CD4-positive, alpha-beta memory T cell (primary cell): ENCODE measurements around the gene SHISA6. TPM values are rescaled to one million over a fixed set of nuclear protein-coding genes. Genes with fewer than 3 reads are reported as not detected.

Experiments
- CTCF ChIA-PET: fragments of 350-600 bp; sonication (Branson Sonifier 250); formaldehyde crosslinking; loops from one replicate; lab custom pipeline; 2021; ENCODE audit warnings: inconsistent platforms; ENCODE audit not compliant: partially characterized antibody; lab: Charles Lee
- POLR2A ChIA-PET: fragments of 350-600 bp; sonication (Branson Sonifier 250); formaldehyde crosslinking; loops from one replicate; lab custom pipeline; 2021; ENCODE audit not compliant: partially characterized antibody; lab: Charles Lee
- DNase-seq, 5 donors: peaks; one replicate each; pipeline versions ENCODE4 v3.0.0 to v3.0.0-alpha.2; 2020 to 2022; ENCODE audit warnings: mixed read lengths in 1 of 5
- H3K27ac ChIP-seq: one replicate; pipeline ENCODE4 v1.7.0; 2013; ENCODE audit warnings: low read depth, low read length
- H3K27me3 ChIP-seq: 2 replicates; pipeline ENCODE4 v1.7.0; 2013; ENCODE audit warnings: mild to moderate bottlenecking, low read length, moderate library complexity; ENCODE audit not compliant: insufficient read depth
- H3K36me3 ChIP-seq: 2 replicates; pipeline ENCODE4 v1.7.0; 2013; ENCODE audit warnings: mild to moderate bottlenecking, low read length, moderate library complexity; ENCODE audit not compliant: insufficient read depth
- H3K4me1 ChIP-seq: 2 replicates; pipeline ENCODE4 v1.7.0; 2013; ENCODE audit warnings: mild to moderate bottlenecking, low read length, moderate library complexity; ENCODE audit not compliant: insufficient read depth
- H3K4me3 ChIP-seq, 2 donors: one replicate each; pipeline ENCODE4 v1.7.0; 2013; ENCODE audit warnings: low read length in 2 of 2, mild to moderate bottlenecking in 1 of 2
- H3K9me3 ChIP-seq, 2 donors: one replicate each; pipeline ENCODE4 v1.7.0; 2013; ENCODE audit warnings: low read length in 2 of 2, control low read depth in 1 of 2; ENCODE audit not compliant: control insufficient read depth in 1 of 2
- H3K27ac Mint-ChIP-seq, 7 donors: one replicate each; pipeline ENCODE4 v1.8.0; 2020 to 2021; ENCODE audit warnings: mixed read lengths in 7 of 7, mild to moderate bottlenecking in 6 of 7, inconsistent platforms in 3 of 7, moderate library complexity in 3 of 7
- H3K27me3 Mint-ChIP-seq, 2 donors: one replicate each; pipeline ENCODE4 v1.8.0; 2020 to 2021; ENCODE audit warnings: mixed read lengths in 2 of 2
- H3K36me3 Mint-ChIP-seq, 2 donors: one replicate each; pipeline ENCODE4 v1.8.0; 2020 to 2021; ENCODE audit warnings: mixed read lengths in 2 of 2, inconsistent platforms in 1 of 2, mild to moderate bottlenecking in 1 of 2
- H3K4me1 Mint-ChIP-seq, 4 donors: one replicate each; pipeline ENCODE4 v1.8.0; 2020 to 2021; ENCODE audit warnings: mixed read lengths in 4 of 4, mild to moderate bottlenecking in 1 of 4
- H3K4me3 Mint-ChIP-seq, 8 donors: one replicate each; pipeline ENCODE4 v1.8.0; 2020 to 2021; ENCODE audit warnings: mixed read lengths in 8 of 8, mild to moderate bottlenecking in 7 of 8, moderate library complexity in 6 of 8, inconsistent platforms in 3 of 8
- H3K9me3 Mint-ChIP-seq, 8 donors: one replicate each; pipeline ENCODE4 v1.8.0; 2020 to 2021; ENCODE audit warnings: mixed read lengths in 8 of 8, mild to moderate bottlenecking in 5 of 8, inconsistent platforms in 3 of 8, moderate library complexity in 1 of 8
- intact Hi-C: fragments of 100-400 bp; cut with micrococcal nuclease; formaldehyde crosslinking; loops from one replicate; pipeline ENCODE4 v1.15.1; 2023
- polyA plus RNA-seq, 2 donors: library from polyadenylated mRNA; unstranded; fragments of 300-500 nt; fragmentation: Illumina TruSeq; gene quantifications; one replicate each; pipeline ENCODE4 v1.2.3, GENCODE V29; 2021
- total RNA-seq, 2 experiments: library from RNA; stranded (reverse); gene quantifications; one replicate each; pipeline ENCODE4 v1.2.3, GENCODE V29; 2021

Gene SHISA6
- total and polyA plus RNA-seq, 4 experiments from 2014 or later: not detected

DNA sequence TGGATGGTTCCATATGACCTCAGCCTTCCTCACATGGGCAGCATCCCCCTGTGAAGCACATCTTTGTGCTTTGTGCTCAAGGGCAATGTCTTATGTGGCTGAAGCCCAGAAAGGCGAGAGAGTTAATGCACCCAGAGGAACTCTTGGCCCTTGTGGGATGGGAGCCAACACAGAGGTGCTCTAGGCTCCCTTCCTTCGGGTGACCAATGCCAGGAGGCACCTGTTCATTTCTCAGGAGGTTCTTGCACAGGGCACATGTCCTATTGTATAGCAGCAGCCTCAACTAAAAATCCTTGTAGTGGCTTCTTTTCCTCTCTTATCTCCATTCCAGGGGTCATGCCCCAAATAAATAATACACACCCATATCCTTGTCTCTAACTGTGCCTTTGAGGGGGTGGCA lies 273.6 kb downstream of the SHISA6 start:
- H3K27ac ChIP-seq: no peak overlapping the region
- Mint-ChIP-seq H3K27ac (no peak overlapping the region), H3K9me3 (peaks cover 0 to 9% (median 0%) of the 10 kb centered on the region in 8 donors), H3K27me3 (peaks cover 0 to 1% of the 10 kb centered on the region in 2 donors), H3K4me3 (no peak overlapping the region), H3K4me1 (no peaks in the 10 kb centered on the region), H3K36me3 (no peaks in the 10 kb centered on the region)
- intact Hi-C loops: no loop called here
- ChIA-PET CTCF (no interaction called here), POLR2A (no interaction called here)
- H3K27me3 ChIP-seq: no peaks in the 10 kb centered on the region
- no peak for DNase-seq
- H3K9me3 ChIP-seq: no peaks in the 10 kb centered on the region
- H3K36me3 ChIP-seq: no peaks in the 10 kb centered on the region
- H3K4me3 ChIP-seq: no peak overlapping the region
- no peaks in the 10 kb centered on the region for H3K4me1 ChIP-seq

DNA sequence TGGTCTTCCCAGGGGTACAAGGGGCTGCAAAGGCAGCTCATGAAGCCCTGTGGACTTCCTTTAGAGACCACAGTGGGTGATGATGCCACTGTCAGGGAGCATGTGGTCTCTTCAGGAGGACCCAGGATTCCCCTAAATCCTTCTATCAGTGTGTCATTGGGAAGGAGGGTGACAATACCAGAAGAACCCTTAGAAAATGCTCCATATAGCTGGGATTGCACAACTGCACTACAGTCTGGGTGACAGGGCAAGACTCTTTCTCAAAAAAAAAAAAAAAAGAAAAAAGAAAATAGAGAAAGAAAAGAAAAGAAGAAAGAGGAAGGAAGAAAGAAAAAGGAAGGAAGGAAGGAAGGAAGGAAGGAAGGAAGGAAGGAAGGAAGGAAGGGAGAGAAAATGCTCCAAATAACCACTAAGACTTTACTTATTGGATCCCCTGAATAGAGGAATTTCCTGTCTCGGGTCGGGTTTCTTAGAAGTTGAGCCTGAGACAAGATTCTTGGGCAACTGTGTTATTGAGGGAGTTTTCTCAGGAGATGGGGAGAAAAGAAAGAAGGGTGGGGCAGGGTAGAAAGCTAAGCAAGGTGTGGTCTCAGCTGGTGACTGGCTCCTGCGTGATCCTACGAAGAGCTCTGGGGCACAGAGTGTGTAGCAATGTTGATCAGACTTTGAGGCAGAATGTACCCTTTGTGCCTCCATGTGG lies 274.1 kb downstream of the SHISA6 start:
- no peak overlapping the region for H3K27ac Mint-ChIP-seq
- ChIA-PET POLR2A (no interaction called here), CTCF (no interaction called here)
- Histone ChIP-seq H3K36me3 (no peaks in the 10 kb centered on the region), H3K4me3 (no peak overlapping the region), H3K27ac (no peak overlapping the region), H3K27me3 (no peaks in the 10 kb centered on the region), H3K4me1 (no peaks in the 10 kb centered on the region), H3K9me3 (no peaks in the 10 kb centered on the region)
- no peak overlapping the region for H3K4me3 Mint-ChIP-seq
- no peaks in the 10 kb centered on the region for H3K4me1 Mint-ChIP-seq
- no peak for DNase-seq
- peaks cover 0 to 9% (median 0%) of the 10 kb centered on the region in 8 donors for H3K9me3 Mint-ChIP-seq
- intact Hi-C loops: no loop called here
- no peaks in the 10 kb centered on the region for H3K36me3 Mint-ChIP-seq
- peaks cover 0 to 1% of the 10 kb centered on the region in 2 donors for H3K27me3 Mint-ChIP-seq

DNA sequence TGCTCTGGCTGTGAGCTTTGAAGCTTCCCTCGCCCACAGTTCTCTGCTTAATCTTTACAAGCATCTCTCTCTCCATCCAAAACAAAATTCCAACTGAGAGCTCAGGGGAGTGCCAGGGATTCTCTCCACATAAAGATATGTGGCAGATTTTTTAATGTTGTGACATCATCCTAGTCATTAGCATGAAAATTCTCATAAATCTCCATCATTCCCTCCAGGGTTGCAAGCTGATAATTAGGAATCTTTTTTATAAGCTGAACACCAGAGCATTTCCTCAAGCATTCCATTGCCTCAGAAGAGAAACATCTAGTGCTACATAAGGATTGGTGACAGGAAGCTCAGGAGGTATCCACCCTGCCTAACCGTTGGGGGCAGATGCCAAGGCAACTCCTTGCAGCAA lies 274.9 kb downstream of the SHISA6 start:
- Histone ChIP-seq H3K27me3 (no peaks in the 10 kb centered on the region), H3K36me3 (no peaks in the 10 kb centered on the region), H3K27ac (no peak overlapping the region), H3K4me1 (no peaks in the 10 kb centered on the region), H3K4me3 (no peak overlapping the region), H3K9me3 (no peaks in the 10 kb centered on the region)
- H3K4me3 Mint-ChIP-seq: no peak overlapping the region
- H3K27me3 Mint-ChIP-seq: peaks cover 0 to 1% of the 10 kb centered on the region in 2 donors
- POLR2A ChIA-PET: no interaction called here
- H3K9me3 Mint-ChIP-seq: peaks cover 0 to 9% (median 0%) of the 10 kb centered on the region in 8 donors
- no peaks in the 10 kb centered on the region for H3K4me1 Mint-ChIP-seq
- no peaks in the 10 kb centered on the region for H3K36me3 Mint-ChIP-seq
- CTCF ChIA-PET: no interaction called here
- no peak for DNase-seq
- no peak overlapping the region for H3K27ac Mint-ChIP-seq
- intact Hi-C loops: no loop called here

DNA sequence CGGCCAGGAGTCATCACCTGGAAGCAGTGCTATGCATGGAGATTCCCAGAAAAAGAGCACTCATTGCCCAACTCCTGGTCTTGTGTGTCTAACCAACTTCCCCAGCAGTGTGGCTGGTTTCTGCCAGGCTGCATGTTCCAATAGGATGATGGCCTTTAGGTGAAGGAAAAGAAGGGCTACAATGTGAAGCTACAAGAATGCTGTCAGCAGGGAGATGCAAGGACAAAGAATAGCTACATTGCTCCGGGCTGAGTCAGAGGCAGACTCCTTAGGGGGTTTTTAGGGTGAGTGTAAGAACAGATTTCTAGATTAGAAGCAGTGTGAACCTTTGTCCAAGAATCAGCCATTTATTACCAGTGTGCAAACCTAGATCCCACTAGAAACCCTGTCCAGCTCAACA lies 294.2 kb downstream of the SHISA6 start:
- ChIA-PET POLR2A (no interaction called here), CTCF (no interaction called here)

DNA sequence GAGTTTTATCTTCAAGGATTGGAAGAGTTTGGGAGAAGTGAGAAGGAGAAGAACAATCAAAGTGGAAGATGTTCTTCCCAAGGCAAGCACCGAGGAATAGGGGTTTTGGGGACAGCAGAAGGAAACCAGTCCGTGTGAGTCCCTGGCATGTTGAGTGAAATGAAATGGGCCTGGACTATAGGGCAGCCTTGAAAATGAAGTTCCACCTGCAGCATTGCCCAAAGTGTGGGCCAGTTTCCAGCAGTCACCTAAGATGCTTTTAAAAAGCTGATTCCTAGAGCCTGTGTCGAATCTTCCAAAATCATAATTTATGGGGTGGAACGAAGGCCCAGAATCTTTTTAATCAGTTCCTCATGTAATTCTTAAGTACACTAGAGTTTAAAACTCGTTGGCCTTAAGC lies 297.4 kb downstream of the SHISA6 start:
- H3K27me3 Mint-ChIP-seq: peaks cover 0 to 1% of the 10 kb centered on the region in 2 donors
- intact Hi-C loops: no loop called here
- H3K36me3 Mint-ChIP-seq: peaks cover 0 to 1% of the 10 kb centered on the region in 2 donors
- peaks cover 2 to 36% (median 15%) of the 10 kb centered on the region in 8 donors for H3K9me3 Mint-ChIP-seq
- Histone ChIP-seq H3K27me3 (no peaks in the 10 kb centered on the region), H3K27ac (no peak overlapping the region), H3K36me3 (no peaks in the 10 kb centered on the region), H3K4me1 (no peaks in the 10 kb centered on the region), H3K4me3 (no peak overlapping the region), H3K9me3 (peaks cover 0 to 5% of the 10 kb centered on the region in 2 donors)
- no peak overlapping the region for H3K4me3 Mint-ChIP-seq
- no peak for DNase-seq
- no peaks in the 10 kb centered on the region for H3K4me1 Mint-ChIP-seq
- CTCF ChIA-PET: no interaction called here
- H3K27ac Mint-ChIP-seq: no peak overlapping the region
- POLR2A ChIA-PET: no interaction called here

More for the DNA sequence above, 294.2 kb downstream of the SHISA6 start:
- H3K9me3 Mint-ChIP-seq: peaks cover 3 to 16% (median 7%) of the 10 kb centered on the region in 8 donors
- Histone ChIP-seq H3K36me3 (no peaks in the 10 kb centered on the region), H3K4me3 (no peak overlapping the region), H3K4me1 (no peaks in the 10 kb centered on the region), H3K27me3 (no peaks in the 10 kb centered on the region), H3K9me3 (no peaks in the 10 kb centered on the region), H3K27ac (no peak overlapping the region)
- peaks cover 0 to 1% of the 10 kb centered on the region in 2 donors for H3K27me3 Mint-ChIP-seq
- no peak for DNase-seq
- peaks cover 0 to 1% of the 10 kb centered on the region in 2 donors for H3K36me3 Mint-ChIP-seq
- no peak overlapping the region for H3K27ac Mint-ChIP-seq
- no peaks in the 10 kb centered on the region for H3K4me1 Mint-ChIP-seq
- H3K4me3 Mint-ChIP-seq: no peak overlapping the region
- intact Hi-C loops: no loop called here

DNA sequence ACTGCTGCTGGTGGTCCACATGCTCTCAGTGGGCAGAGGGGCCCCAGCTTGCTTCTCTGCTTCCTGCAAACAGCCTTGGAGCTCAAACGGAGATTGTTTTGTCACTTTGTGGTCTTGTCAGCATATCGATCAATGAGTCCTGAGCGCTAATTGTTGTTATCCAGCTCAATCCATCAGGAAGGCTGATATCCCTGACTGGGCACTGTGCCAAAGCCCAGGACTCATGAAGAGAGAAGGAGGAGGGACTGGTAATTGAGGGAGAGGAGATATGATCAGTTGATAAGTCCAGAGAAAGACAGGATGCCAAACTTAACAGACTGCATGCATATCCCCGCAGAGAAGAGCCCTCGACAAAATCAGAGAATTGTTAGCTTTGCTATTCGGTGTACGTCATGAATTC lies 298.6 kb downstream of the SHISA6 start:
- intact Hi-C loops: no loop called here
- no peak for DNase-seq
- ChIA-PET POLR2A (no interaction called here), CTCF (no interaction called here)
- Mint-ChIP-seq H3K36me3 (peaks cover 0 to 1% of the 10 kb centered on the region in 2 donors), H3K27me3 (no peaks in the 10 kb centered on the region), H3K4me3 (no peak overlapping the region), H3K27ac (no peak overlapping the region), H3K9me3 (peaks cover 0 to 36% (median 13%) of the 10 kb centered on the region in 8 donors), H3K4me1 (no peaks in the 10 kb centered on the region)
- H3K27me3 ChIP-seq: no peaks in the 10 kb centered on the region
- no peaks in the 10 kb centered on the region for H3K36me3 ChIP-seq
- no peak overlapping the region for H3K4me3 ChIP-seq
- H3K9me3 ChIP-seq: peaks cover 0 to 5% of the 10 kb centered on the region in 2 donors
- no peaks in the 10 kb centered on the region for H3K4me1 ChIP-seq
- no peak overlapping the region for H3K27ac ChIP-seq

DNA sequence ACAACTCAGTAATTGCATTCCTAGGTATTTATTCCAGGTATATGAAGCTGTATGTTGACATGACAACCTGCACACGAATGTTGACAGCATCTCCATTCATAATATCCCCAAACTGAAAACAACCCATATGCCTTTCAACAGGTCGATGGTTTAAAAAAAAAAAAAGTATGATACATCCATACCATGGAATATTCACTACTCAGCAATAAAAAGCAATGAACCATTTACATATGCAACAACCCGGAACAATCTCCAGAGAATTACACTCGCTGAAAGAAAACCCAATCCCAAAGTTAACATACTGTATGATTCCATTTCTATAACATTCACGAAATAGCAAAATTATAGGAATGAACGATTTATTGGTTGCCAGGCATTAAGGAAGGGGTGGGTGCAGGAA lies 304.0 kb downstream of the SHISA6 start:
- Mint-ChIP-seq H3K27ac (no peak overlapping the region), H3K27me3 (no peaks in the 10 kb centered on the region), H3K4me1 (no peaks in the 10 kb centered on the region), H3K9me3 (peaks cover 0 to 26% (median 9%) of the 10 kb centered on the region in 8 donors), H3K36me3 (no peaks in the 10 kb centered on the region), H3K4me3 (no peak overlapping the region)
- Histone ChIP-seq H3K36me3 (no peaks in the 10 kb centered on the region), H3K9me3 (peaks cover 0 to 5% of the 10 kb centered on the region in 2 donors), H3K27ac (no peak overlapping the region), H3K27me3 (no peaks in the 10 kb centered on the region), H3K4me1 (no peaks in the 10 kb centered on the region), H3K4me3 (no peak overlapping the region)
- intact Hi-C loops: no loop called here
- ChIA-PET CTCF (no interaction called here), POLR2A (no interaction called here)
- DNase-seq: no peak
